ENCODE data around the gene G2E3.

Gene G2E3

DNA sequence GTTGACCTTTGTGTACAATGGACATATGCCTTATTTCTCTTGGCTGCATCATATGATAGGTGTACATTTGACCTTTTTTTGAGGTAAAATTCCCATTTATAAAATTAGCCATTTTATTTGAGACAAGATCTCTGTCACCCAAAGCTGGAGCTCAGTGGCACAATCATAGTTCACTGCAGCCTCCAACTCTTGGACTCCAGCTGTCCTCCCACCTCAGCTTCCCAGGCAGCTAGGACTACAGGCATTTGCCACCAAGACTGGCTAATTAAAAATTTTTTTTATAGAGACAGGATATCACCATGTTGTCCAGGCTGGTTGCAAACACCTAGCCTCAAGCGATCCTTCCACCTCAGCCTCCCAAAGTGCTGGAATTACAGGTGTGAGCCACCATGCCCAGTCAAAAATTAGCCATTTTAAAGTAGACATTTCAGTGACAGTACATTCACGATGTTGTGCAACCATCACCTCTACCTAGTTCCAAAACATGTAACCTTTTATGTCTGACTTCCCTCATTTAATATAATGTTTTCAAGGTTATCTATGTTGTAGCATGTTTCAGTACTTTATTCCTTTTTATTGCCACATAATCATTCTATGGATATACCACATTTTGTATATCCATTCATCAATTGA, 5.4 kb downstream of the G2E3 start:
- H3K4me3 ChIP-seq (ENCODE audit: low read depth, low read length), result no peak overlapping the region
- TF ChIP-seq, protein P1, sequence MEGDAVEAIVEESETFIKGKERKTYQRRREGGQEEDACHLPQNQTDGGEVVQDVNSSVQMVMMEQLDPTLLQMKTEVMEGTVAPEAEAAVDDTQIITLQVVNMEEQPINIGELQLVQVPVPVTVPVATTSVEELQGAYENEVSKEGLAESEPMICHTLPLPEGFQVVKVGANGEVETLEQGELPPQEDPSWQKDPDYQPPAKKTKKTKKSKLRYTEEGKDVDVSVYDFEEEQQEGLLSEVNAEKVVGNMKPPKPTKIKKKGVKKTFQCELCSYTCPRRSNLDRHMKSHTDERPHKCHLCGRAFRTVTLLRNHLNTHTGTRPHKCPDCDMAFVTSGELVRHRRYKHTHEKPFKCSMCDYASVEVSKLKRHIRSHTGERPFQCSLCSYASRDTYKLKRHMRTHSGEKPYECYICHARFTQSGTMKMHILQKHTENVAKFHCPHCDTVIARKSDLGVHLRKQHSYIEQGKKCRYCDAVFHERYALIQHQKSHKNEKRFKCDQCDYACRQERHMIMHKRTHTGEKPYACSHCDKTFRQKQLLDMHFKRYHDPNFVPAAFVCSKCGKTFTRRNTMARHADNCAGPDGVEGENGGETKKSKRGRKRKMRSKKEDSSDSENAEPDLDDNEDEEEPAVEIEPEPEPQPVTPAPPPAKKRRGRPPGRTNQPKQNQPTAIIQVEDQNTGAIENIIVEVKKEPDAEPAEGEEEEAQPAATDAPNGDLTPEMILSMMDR (IDR thresholded peaks at IDR 0.05; ENCODE audit: low read depth, low read length), result no peak

DNA sequence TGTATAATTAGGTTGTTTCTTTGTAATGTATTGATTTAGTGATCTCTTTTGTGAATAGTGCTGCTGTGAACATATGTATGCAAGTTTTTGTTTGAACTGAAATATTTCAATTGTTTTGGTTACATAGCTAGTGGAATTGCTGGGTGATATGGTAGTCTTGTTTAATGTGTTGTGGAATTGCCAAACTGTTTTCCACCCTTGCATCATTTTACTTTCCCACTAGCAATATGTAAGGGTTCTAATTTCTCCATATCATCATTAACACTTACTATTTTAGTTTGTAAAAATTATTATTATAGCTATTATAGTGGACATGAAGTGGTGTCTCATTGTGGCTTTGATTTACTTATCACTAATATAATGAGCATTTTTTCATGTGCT, 5.9 kb downstream of the G2E3 start:
- TF ChIP-seq, protein P1 (IDR thresholded peaks at IDR 0.05; ENCODE audit: low read depth, low read length), result no peak
- no peak overlapping the region for H3K4me3 ChIP-seq (ENCODE audit: low read depth, low read length)

DNA sequence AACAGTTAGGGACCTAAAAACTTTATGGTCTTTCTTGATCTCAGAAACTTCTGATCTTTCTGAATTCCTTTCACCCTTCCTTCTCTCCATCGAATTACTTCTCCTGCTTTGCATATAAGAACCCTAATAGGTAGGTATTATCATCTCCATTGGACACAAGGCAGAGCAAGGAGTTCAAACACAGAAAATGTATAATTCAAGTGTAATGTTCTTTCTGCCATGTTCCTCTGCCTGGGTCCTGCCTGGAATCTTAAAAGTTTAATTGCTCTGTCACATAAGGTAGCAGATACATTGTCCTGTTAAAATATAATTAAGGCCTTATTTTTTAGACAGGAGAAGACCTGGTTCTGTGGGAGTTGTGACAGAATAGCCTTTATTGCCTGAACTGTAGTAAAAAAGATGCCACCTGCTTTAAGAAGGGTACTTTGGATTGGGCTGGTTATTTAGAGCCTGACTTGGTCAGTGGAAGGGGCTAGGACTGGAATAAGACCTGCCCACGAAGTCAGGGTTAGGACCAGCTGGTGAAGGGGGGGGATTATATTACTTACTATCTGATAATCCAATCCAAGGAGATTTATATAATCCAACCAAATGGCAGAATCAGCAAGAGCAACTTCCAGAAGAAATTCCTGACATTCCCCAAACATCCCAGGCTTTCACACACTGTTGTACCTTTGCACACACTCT, 10.4 kb downstream of the G2E3 start:
- TF ChIP-seq, protein P1 (IDR thresholded peaks at IDR 0.05; ENCODE audit: low read depth, low read length), result no peak
- H3K4me3 ChIP-seq (ENCODE audit: low read depth, low read length), result no peak overlapping the region

DNA sequence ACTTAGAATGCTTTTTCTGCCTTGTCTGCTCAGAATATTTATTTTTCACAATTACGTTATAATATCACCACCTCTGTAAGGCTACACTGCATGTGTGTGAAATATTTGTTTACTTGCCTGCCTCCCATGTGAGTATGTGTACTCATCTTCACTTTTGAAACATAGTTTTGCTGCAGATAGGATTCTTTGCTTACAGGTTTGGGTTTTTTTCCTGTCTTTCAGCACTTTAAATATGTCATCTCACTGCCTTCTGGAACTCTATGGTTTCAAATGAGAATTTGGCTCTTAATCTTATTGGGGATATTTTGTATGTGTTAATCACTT, 10.9 kb downstream of the G2E3 start:
- TF ChIP-seq, protein P1 (IDR thresholded peaks at IDR 0.05; ENCODE audit: low read depth, low read length), result no peak
- no peak overlapping the region for H3K4me3 ChIP-seq (ENCODE audit: low read depth, low read length)

DNA sequence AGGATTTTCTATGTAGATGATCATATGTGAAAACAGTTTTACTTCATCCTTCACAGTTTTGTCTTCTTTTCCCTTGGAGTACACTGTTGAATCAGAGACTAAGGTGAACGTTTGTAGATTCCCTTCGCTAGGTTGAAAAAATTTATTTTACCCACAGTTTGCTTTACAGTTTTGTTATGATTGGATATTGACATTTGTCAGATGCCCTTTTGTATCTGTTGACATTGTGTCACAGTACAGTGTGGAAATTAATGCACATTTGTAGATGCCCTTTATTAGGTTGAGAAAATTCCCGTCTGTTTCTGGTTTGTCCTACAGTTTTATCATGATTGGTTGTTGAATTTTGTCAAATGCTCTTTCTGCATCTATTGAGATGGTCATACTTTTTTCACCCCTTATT, 13.3 kb downstream of the G2E3 start:
- TF ChIP-seq, protein P1 (IDR thresholded peaks at IDR 0.05; ENCODE audit: low read depth, low read length), result no peak

DNA sequence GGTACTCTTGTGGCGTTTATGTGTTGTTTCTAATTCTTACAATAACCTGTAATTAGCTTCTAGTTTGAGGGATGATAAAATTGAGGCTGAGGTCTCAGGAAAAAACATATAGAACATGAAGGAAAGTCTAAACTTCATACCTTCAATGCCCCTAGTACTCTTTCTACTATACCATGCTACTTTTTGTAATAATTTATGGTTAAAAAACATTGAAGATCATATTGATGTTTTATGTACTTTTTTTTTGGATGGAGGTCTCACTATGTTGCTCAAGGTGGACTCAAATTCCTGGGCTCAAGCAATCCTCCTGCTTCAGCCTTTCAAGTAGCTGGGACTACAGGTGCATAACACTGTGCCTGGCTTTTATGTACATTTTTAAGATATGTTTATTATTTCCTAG, 13.8 kb downstream of the G2E3 start:
- TF ChIP-seq, protein P1 (IDR thresholded peaks at IDR 0.05; ENCODE audit: low read depth, low read length), result no peak
- H3K4me3 ChIP-seq (ENCODE audit: low read depth, low read length), result no peak overlapping the region

More for the DNA sequence above, 13.3 kb downstream of the G2E3 start:
- H3K4me3 ChIP-seq (ENCODE audit: low read depth, low read length), result no peak overlapping the region

DNA sequence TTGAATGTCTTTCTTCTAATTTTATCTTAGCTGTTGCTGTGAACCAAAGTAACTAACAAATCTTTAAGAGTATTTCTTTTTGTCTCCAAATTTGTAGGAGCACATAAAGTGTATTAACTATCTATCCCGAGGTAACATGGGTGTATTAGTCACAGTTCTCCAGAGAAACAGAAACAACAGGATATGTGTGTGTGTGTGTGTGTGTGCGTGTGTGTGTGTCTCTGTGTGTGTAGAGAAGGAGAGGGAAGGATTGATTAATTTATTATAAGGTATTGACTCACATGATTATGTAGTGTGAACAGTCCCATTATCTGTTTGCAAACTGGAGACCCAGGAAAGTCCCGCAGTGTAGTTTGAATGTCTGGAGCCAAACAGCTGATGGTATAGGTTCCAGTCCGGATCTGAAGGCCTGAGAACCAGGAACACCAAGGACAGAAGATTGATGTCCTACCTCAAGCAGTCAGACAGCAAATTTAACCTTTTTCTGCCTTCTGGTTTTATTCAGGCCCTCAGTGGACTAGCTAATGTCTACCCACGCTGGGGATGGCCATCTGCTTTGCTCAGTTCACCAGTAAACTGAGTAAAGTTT, 14.4 kb downstream of the G2E3 start:
- no peak overlapping the region for H3K4me3 ChIP-seq (ENCODE audit: low read depth, low read length)
- TF ChIP-seq, protein P1 (IDR thresholded peaks at IDR 0.05; ENCODE audit: low read depth, low read length), result no peak
